Testis (tissue), 5 donors: ENCODE results near the gene TANC2. TPM values are rescaled to one million over a fixed set of nuclear protein-coding genes. Genes with fewer than 3 reads are reported as not detected.

Experiments
- DNase-seq: peaks from one replicate; pipeline ENCODE4 v3.0.0-alpha.2; 2019
- H3K27ac ChIP-seq, 2 donors: fragments of 200-600 bp; sonication (generic); one replicate each; pipeline ENCODE4 v1.5.1; 2019
- H3K27me3 ChIP-seq: fragments of 200-600 bp; sonication (generic); one replicate; pipeline ENCODE4 v1.5.1; 2019
- H3K36me3 ChIP-seq: fragments of 200-600 bp; sonication (generic); one replicate; pipeline ENCODE4 v1.5.1; 2017; ENCODE audit warnings: low read depth; ENCODE audit errors: missing control alignments
- H3K4me1 ChIP-seq: fragments of 200-600 bp; sonication (generic); one replicate; pipeline ENCODE4 v1.5.1; 2019
- H3K4me3 ChIP-seq, 2 donors: fragments of 200-600 bp; sonication (generic); one replicate each; pipeline ENCODE4 v1.5.1; 2017 to 2019
- H3K9me3 ChIP-seq: fragments of 200-600 bp; sonication (generic); one replicate; pipeline ENCODE4 v1.5.1; 2017
- POLR2A ChIP-seq: fragments of 450-650 bp; IDR thresholded peaks from one replicate; pipeline ENCODE4 v1.6.1; 2017; ENCODE audit warnings: antibody characterized with exemption, mild to moderate bottlenecking, moderate library complexity
- WGBS, 2 donors: methylation state at CpG; one replicate each; pipeline ENCODE4 v1.1.5; 2018; 5-methylcytosine and 5-hydroxymethylcytosine counted together
- intact Hi-C: fragments of 100-400 bp; cut with DNase I; formaldehyde crosslinking; loops from one replicate; pipeline ENCODE4 v1.15.1; 2023; ENCODE audit warnings: low total_unique reads
- long read RNA-seq, 2 donors: transcript quantifications; one replicate each; lab custom pipeline, GENCODE V29; 2026
- polyA plus RNA-seq: library from polyadenylated mRNA; stranded (reverse); fragments of 350-450 nt; fragmentation: Illumina TruSeq; extraction: RNeasy Lipid Tissue Mini Kit (QIAGEN cat#74804); gene quantifications from one replicate; pipeline ENCODE4 v1.2.3, GENCODE V29; 2014; ENCODE audit warnings: low read depth, low replicate concordance; ENCODE audit not compliant: insufficient read depth
- total RNA-seq, 2 donors: library from RNA; depleted of rRNA; stranded (reverse); fragments of >200 nt; gene quantifications; one replicate each; pipeline ENCODE4 v1.2.3, GENCODE V29; 2016
- TF ChIP-seq, protein P1 (sequence below), 3 experiments: fragments of 450-650 bp in 2 of 3; fragments of 200-600 bp in 1 of 3; sonication (generic) in 1 of 3; IDR thresholded peaks; one replicate each; pipeline ENCODE4 v1.5.1; 2016 to 2019; ENCODE audit warnings: antibody characterized with exemption in 3 of 3, mild to moderate bottlenecking in 2 of 3, moderate library complexity in 1 of 3

The TANC2 gene
- total RNA-seq (100 to 1,000 TPM; 163 to 219 TPM), polyA plus RNA-seq (53.2 TPM)
- long read RNA-seq, donor 1, full-length matches to known transcripts = 1 of 11 reads
- long read RNA-seq, donor 1, partial matches to known transcripts = 10 of 11 reads
- long read RNA-seq, donor 1, other reads (novel, unspliced or antisense) = 0 of 11 reads
- long read RNA-seq, donor 2, partial matches to known transcripts = 0 of 1 reads
- long read RNA-seq, donor 2, other reads (novel, unspliced or antisense) = 0 of 1 reads

DNA sequence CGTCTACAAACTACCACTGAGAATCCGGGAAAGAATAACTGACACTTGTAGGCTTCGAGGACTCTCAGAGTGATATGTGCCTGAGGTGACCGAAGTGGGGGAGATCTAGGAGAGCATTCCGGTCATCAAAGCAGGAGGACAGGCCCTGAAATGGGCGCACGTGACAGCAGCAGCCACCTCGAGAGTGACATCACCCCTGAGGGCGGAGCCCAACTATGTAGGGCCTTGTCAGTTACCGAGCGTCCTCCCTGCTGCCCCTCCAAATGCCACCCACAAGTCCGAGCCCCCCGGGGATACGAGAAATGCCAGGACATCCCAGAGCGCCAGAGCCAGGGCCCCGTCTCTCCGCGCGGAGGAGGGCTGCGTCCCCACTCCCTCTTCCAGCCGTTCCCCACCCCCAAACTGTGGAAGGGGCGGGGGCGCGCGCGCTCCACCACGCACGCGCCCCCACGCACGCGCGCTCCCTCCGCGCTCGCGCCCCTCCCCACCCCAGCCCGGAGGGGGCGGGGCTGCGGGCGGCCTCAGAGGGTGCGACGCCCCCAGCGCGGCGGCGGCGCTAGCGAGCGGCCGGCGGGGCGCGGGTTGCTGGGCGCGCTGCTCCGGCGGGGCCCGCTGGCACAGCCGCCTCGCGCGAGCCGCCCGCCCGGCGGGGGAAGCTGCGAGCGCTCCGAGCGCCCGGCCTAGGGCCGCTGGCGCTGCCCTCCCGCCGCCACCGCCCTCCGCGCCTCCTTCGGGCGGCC is at the start of gene TANC2:
TANC2 (plus strand) TSS at position 550 of the 740 bp plus-strand sequence. CDS start 43,325 bp downstream, outside the sequence.
- Histone ChIP-seq H3K9me3 (no peaks in the 10 kb centered on the region), H3K36me3 (no peaks in the 10 kb centered on the region), H3K4me3 (peak within 1 kb of the TSS; percentile 81 to 91), H3K4me1 (peaks cover 8% of the 10 kb centered on the region), H3K27ac (peak within 1 kb of the TSS; percentile 85 to 89), H3K27me3 (no peaks in the 10 kb centered on the region)
- WGBS, 2 donors = 1 to 2% methylated on average over 30 to 31 of the region's 81 CpGs
- peak; percentile 93 for DNase-seq
- TF ChIP-seq, protein P1, sequence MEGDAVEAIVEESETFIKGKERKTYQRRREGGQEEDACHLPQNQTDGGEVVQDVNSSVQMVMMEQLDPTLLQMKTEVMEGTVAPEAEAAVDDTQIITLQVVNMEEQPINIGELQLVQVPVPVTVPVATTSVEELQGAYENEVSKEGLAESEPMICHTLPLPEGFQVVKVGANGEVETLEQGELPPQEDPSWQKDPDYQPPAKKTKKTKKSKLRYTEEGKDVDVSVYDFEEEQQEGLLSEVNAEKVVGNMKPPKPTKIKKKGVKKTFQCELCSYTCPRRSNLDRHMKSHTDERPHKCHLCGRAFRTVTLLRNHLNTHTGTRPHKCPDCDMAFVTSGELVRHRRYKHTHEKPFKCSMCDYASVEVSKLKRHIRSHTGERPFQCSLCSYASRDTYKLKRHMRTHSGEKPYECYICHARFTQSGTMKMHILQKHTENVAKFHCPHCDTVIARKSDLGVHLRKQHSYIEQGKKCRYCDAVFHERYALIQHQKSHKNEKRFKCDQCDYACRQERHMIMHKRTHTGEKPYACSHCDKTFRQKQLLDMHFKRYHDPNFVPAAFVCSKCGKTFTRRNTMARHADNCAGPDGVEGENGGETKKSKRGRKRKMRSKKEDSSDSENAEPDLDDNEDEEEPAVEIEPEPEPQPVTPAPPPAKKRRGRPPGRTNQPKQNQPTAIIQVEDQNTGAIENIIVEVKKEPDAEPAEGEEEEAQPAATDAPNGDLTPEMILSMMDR (IDR thresholded peaks at IDR 0.05) = peak in 1 of 3 experiments; percentile 8
- peak; percentile 34 for TF ChIP-seq POLR2A
- intact Hi-C loops = loop anchor here (5.0 kb wide), 1 partner anchor 264 kb away; no protein-coding TSS in a partner anchor

DNA sequence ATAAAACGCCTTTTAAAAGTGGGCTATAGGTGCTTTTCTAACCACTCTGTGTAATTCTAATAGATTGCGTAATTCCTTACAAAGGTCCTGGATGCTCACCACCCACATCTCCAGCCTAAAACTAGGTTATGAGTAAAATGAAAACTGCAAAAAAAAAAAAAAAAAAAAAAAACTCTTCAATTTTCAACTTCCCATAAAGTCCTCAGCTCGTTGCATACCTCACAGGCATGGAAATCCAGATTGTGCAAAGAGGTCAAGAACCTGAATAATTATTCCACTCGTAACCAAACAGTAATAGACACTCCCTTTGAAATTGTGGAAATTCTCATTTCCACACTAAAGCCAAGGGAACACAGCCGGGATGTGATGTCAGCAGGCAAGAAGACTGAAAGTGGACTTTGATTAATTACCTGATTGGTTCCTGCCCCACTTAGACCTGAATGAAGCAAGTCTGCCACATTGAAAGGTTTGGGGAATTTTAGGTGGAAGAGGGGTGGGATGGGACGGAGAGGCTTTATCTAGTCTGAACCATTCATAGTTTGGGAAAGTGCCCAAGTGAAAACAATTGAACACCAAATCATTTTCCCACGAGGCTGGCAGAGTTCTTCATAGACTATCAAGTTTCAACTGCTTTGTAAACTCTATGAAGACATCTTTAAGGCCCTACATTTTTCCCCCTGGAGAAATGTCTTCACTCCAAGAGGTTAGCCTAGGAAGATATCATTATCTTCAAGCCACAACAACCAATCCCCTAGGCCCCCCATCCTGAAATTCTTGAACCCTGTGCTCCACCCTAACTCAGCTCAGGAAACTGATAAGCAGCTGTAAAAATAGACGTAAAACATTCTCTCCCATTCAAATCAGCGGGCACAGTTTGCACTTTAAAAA is 49.1 kb upstream of the TANC2 start:
- intact Hi-C loops = no loop called here
- no peaks in the 10 kb centered on the region for H3K36me3 ChIP-seq
- TF ChIP-seq POLR2A = no peak
- TF ChIP-seq, protein P1 (IDR thresholded peaks at IDR 0.05) = no peak
- WGBS, 2 donors = 51 to 59% methylated on average over 9 of the region's 9 CpGs
- no peak overlapping the region for H3K27ac ChIP-seq
- no peak for DNase-seq
- peaks cover 7% of the 10 kb centered on the region for H3K4me1 ChIP-seq
- H3K27me3 ChIP-seq = no peaks in the 10 kb centered on the region
- no peak overlapping the region for H3K4me3 ChIP-seq
- H3K9me3 ChIP-seq = no peaks in the 10 kb centered on the region

DNA sequence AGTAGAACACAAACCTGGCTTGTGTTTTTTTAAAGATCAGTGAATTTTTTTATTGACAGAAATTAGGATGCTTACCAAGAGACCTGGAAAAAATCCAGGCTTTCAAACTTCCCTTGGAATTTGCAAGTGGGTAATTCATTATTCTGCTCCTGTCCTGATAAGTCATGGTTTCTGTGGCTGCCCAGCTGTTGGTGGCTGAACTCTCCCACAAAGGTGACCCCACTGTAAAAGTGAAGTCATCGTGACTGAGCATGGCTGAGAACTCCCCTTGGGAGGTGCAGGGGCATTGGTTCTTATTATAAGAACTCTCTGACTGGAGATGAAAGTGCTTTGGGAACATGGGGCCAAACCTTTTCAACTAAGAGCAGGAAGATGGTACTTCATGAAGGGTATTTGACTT is 46.6 kb upstream of the TANC2 start:
- 54 to 75% methylated on average over 1 of the region's 1 CpG for WGBS, 2 donors
- Histone ChIP-seq H3K36me3 (no peaks in the 10 kb centered on the region), H3K4me1 (peaks cover 7% of the 10 kb centered on the region), H3K27me3 (no peaks in the 10 kb centered on the region), H3K4me3 (no peak overlapping the region), H3K27ac (no peak overlapping the region), H3K9me3 (no peaks in the 10 kb centered on the region)
- no peak for TF ChIP-seq POLR2A
- TF ChIP-seq, protein P1 (IDR thresholded peaks at IDR 0.05) = no peak
- no peak for DNase-seq
- intact Hi-C loops = no loop called here

DNA sequence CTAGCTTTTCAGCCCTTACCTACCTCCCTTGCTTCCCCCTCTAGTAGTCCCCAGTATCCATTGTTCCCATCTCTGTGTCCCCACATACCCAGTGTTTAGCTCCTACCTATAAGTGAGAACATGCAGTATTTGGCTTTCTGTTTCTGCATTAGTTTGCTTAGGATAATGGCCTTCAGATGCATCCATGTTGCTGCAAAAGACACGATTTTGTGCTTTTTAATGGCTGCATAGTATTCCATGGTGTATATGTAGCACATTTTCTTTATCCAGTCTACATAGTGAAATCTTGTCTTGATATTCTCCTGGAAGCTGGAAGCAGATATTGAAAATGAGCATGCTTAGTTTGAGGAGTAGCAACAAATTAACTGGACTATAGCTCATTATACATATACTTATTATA is 45.7 kb upstream of the TANC2 start:
- no peaks in the 10 kb centered on the region for H3K36me3 ChIP-seq
- no peak for TF ChIP-seq POLR2A
- TF ChIP-seq, protein P1 (IDR thresholded peaks at IDR 0.05) = no peak
- intact Hi-C loops = no loop called here
- 87 to 92% methylated on average over 1 of the region's 1 CpG for WGBS, 2 donors
- no peak for DNase-seq
- no peaks in the 10 kb centered on the region for H3K9me3 ChIP-seq
- no peaks in the 10 kb centered on the region for H3K27me3 ChIP-seq
- H3K4me3 ChIP-seq = no peak overlapping the region
- H3K27ac ChIP-seq = no peak overlapping the region
- H3K4me1 ChIP-seq = peaks cover 7% of the 10 kb centered on the region
